H9 (cell line): ENCODE data around the gene GNB4. TPM values are rescaled to one million over a fixed set of nuclear protein-coding genes. Genes with fewer than 3 reads are reported as not detected.

Experiments
- DNase-seq: peaks from one replicate; pipeline ENCODE4 v3.0.0-alpha.2; 2017
- H2AFZ ChIP-seq: one replicate; pipeline ENCODE4 v1.6.1; 2013; ENCODE audit warnings: mild to moderate bottlenecking, low read length, control low read depth, moderate library complexity
- H2AK5ac ChIP-seq: 2 replicates; pipeline ENCODE4 v1.6.1; 2013; ENCODE audit warnings: low read length, control low read depth, mixed read lengths; ENCODE audit not compliant: insufficient read length
- H2BK120ac ChIP-seq: one replicate; pipeline ENCODE4 v1.6.1; 2013; ENCODE audit warnings: low read depth, mild to moderate bottlenecking, low read length, control low read depth, inconsistent platforms; ENCODE audit not compliant: poor library complexity, severe bottlenecking
- H2BK12ac ChIP-seq: 2 replicates; pipeline ENCODE4 v1.6.1; 2013; ENCODE audit warnings: low read length, control low read depth, mixed read lengths, low read depth; ENCODE audit not compliant: insufficient read length
- H2BK15ac ChIP-seq: 2 replicates; pipeline ENCODE4 v1.6.1; 2013; ENCODE audit warnings: low read depth, low read length, control low read depth
- H2BK20ac ChIP-seq: one replicate; pipeline ENCODE4 v1.6.1; 2013; ENCODE audit warnings: low read depth, mild to moderate bottlenecking, low read length, control low read depth, inconsistent platforms; ENCODE audit not compliant: poor library complexity, severe bottlenecking
- H2BK5ac ChIP-seq: 2 replicates; pipeline ENCODE4 v1.6.1; 2013; ENCODE audit warnings: low read length, control low read depth, mixed read lengths; ENCODE audit not compliant: insufficient read length
- H3K14ac ChIP-seq: 2 replicates; pipeline ENCODE4 v1.6.1; 2013; ENCODE audit warnings: low read length, control low read depth; ENCODE audit not compliant: insufficient read depth
- H3K18ac ChIP-seq: 2 replicates; pipeline ENCODE4 v1.6.1; 2013; ENCODE audit warnings: low read depth, mild to moderate bottlenecking, mixed read lengths, low read length, control low read depth; ENCODE audit not compliant: insufficient read length
- H3K23ac ChIP-seq: 2 replicates; pipeline ENCODE4 v1.6.1; 2013; ENCODE audit warnings: low read length, control low read depth, mixed read lengths, low read depth; ENCODE audit not compliant: insufficient read length
- H3K23me2 ChIP-seq: 2 replicates; pipeline ENCODE4 v1.6.1; 2013; ENCODE audit warnings: low read depth, mild to moderate bottlenecking, mixed read lengths, low read length, control low read depth; ENCODE audit not compliant: insufficient read length, poor library complexity, severe bottlenecking
- H3K27ac ChIP-seq: 2 replicates; pipeline ENCODE4 v1.5.1; 2013; ENCODE audit warnings: low read length, control low read depth, mixed read lengths, low read depth; ENCODE audit not compliant: insufficient read length
- H3K27me3 ChIP-seq: 2 replicates; pipeline ENCODE4 v1.6.1; 2013; ENCODE audit warnings: low read length, control low read depth, inconsistent platforms; ENCODE audit not compliant: insufficient read depth
- H3K4ac ChIP-seq: 2 replicates; pipeline ENCODE4 v1.6.1; 2013; ENCODE audit warnings: low read depth, mild to moderate bottlenecking, control low read depth, inconsistent platforms, low read length, moderate library complexity
- H3K4me1 ChIP-seq: 2 replicates; pipeline ENCODE4 v1.6.1; 2013; ENCODE audit warnings: low read length, control low read depth, inconsistent platforms; ENCODE audit not compliant: insufficient read depth
- H3K4me2 ChIP-seq: 2 replicates; pipeline ENCODE4 v1.6.1; 2013; ENCODE audit warnings: low read length, control low read depth, mixed read lengths; ENCODE audit not compliant: insufficient read length, insufficient read depth
- H3K56ac ChIP-seq: 2 replicates; pipeline ENCODE4 v1.6.1; 2013; ENCODE audit warnings: low read depth, mild to moderate bottlenecking, mixed read lengths, low read length, control low read depth; ENCODE audit not compliant: insufficient read length
- H3K79me1 ChIP-seq: 2 replicates; pipeline ENCODE4 v1.6.1; 2013; ENCODE audit warnings: low read depth, mild to moderate bottlenecking, moderate library complexity, low read length, control low read depth, inconsistent platforms; ENCODE audit not compliant: insufficient read depth, poor library complexity, severe bottlenecking
- H3K79me2 ChIP-seq: 2 replicates; pipeline ENCODE4 v1.6.1; 2013; ENCODE audit warnings: low read length, control low read depth, inconsistent platforms; ENCODE audit not compliant: insufficient read depth
- H3K9ac ChIP-seq: 2 replicates; pipeline ENCODE4 v1.6.1; 2013; ENCODE audit warnings: low read length, control low read depth, mixed read lengths; ENCODE audit not compliant: insufficient read length; ENCODE audit errors: extremely low read depth
- H3K9me3 ChIP-seq: one replicate; pipeline ENCODE4 v1.6.1; 2013; ENCODE audit warnings: low read depth, low read length, inconsistent platforms; ENCODE audit not compliant: control insufficient read depth
- H3T11ph ChIP-seq: one replicate; pipeline ENCODE4 v1.6.1; 2013; ENCODE audit warnings: mild to moderate bottlenecking, low read length, control low read depth, inconsistent platforms
- H4K20me1 ChIP-seq: one replicate; pipeline ENCODE4 v1.6.1; 2013; ENCODE audit not compliant: control insufficient read depth, insufficient read length, insufficient read depth
- H4K5ac ChIP-seq: 2 replicates; pipeline ENCODE4 v1.6.1; 2013; ENCODE audit warnings: low read depth, mild to moderate bottlenecking, mixed read lengths, low read length, control low read depth; ENCODE audit not compliant: insufficient read length
- H4K8ac ChIP-seq: replicated peaks from 2 replicates; pipeline ENCODE4 v1.6.1; 2013; ENCODE audit warnings: low read length, control low read depth, mixed read lengths, low read depth; ENCODE audit not compliant: insufficient read length
- H4K91ac ChIP-seq: 2 replicates; pipeline ENCODE4 v1.6.1; 2013; ENCODE audit warnings: low read depth, mild to moderate bottlenecking, moderate library complexity, mixed read lengths, low read length, control low read depth; ENCODE audit not compliant: insufficient read length
- H3K27ac Mint-ChIP-seq, 3 experiments: 2 replicates in 2 of 3; 3 replicates in 1 of 3; pipeline ENCODE4 v1.8.0; 2020 to 2021; ENCODE audit warnings: mixed read lengths in 3 of 3, mild to moderate bottlenecking in 1 of 3, moderate library complexity in 1 of 3
- H3K27me3 Mint-ChIP-seq: 2 replicates; pipeline ENCODE4 v1.8.0; 2021; ENCODE audit warnings: low read depth, mild to moderate bottlenecking, moderate library complexity, mixed read lengths
- H3K36me3 Mint-ChIP-seq, 3 experiments: 2 replicates in 2 of 3; 3 replicates in 1 of 3; pipeline ENCODE4 v1.8.0; 2020 to 2021; ENCODE audit warnings: low read depth in 3 of 3, mixed read lengths in 3 of 3; ENCODE audit not compliant: insufficient read depth in 1 of 3
- H3K4me1 Mint-ChIP-seq, 2 experiments: 2 replicates each; pipeline ENCODE4 v1.8.0; 2020; ENCODE audit warnings: mixed read lengths in 2 of 2
- H3K4me3 Mint-ChIP-seq, 2 experiments: 2 replicates in 1 of 2; 3 replicates in 1 of 2; pipeline ENCODE4 v1.8.0; 2020 to 2021; ENCODE audit warnings: mild to moderate bottlenecking in 2 of 2, mixed read lengths in 2 of 2, moderate library complexity in 1 of 2
- H3K9me3 Mint-ChIP-seq, 2 experiments: 2 replicates in 1 of 2; 3 replicates in 1 of 2; pipeline ENCODE4 v1.8.0; 2020; ENCODE audit warnings: mild to moderate bottlenecking in 2 of 2, mixed read lengths in 2 of 2, moderate library complexity in 1 of 2
- CTCF ChIP-seq: fragments of 200-600 bp; sonication (generic); conservative IDR thresholded peaks from 3 replicates; pipeline ENCODE4 v1.8.0; 2021; ENCODE audit warnings: antibody characterized with exemption, mild to moderate bottlenecking
- total RNA-seq: library from RNA; stranded (reverse); gene quantifications from 2 replicates; pipeline ENCODE4 v1.2.1, GENCODE V29; 2021

GNB4 gene
- total RNA-seq, 1 experiment from 2014 or later, result 25.0 TPM

DNA sequence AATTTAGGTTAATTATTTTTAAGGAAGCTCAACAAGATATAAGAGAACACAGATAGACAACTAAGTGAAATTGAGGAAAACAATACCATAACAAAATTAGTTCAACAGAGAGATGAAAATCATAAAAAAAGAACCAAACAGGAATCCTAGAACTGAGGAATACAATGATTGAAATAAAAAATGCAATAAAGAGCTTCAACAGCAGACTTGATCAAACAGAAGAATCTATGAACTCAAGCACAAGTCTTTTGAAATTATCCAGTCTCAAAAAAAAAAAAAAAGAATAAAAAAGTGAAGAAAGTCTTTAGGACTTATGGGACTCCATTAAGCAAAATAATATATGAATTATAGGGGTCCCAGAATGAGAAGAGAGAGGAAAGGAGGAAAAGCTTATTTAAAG lies 42.0 kb upstream of the GNB4 start:
- Histone ChIP-seq H3K27ac (no peak overlapping the region), H4K8ac (no peak overlapping the region), H3K9me3 (peaks cover 7% of the 10 kb centered on the region), H2AFZ (no peak overlapping the region), H4K20me1 (no peaks in the 10 kb centered on the region), H2BK120ac (no peak overlapping the region), H2BK12ac (no peak overlapping the region), H4K91ac (no peak overlapping the region), H3K79me1 (no peaks in the 10 kb centered on the region), H3K27me3 (no peaks in the 10 kb centered on the region), H4K5ac (no peak overlapping the region), H2BK20ac (no peak overlapping the region), H3K4me1 (no peaks in the 10 kb centered on the region), H3K79me2 (no peaks in the 10 kb centered on the region), H3K9ac (no peak overlapping the region), H3K23ac (no peak overlapping the region), H3K14ac (no peak overlapping the region), H3T11ph (no peak overlapping the region), H3K56ac (no peak overlapping the region), H2BK5ac (no peak overlapping the region), H2BK15ac (no peak overlapping the region), H3K4me2 (no peak overlapping the region), H3K18ac (no peak overlapping the region), H3K23me2 (no peaks in the 10 kb centered on the region), H2AK5ac (no peak overlapping the region), H3K4ac (no peak overlapping the region)
- no peak for DNase-seq
- no peaks in the 10 kb centered on the region; the same call in 1 of the 2 replicates for H3K27me3 Mint-ChIP-seq
- H3K9me3 Mint-ChIP-seq, result peaks cover 38 to 46% of the 10 kb centered on the region in 2 experiments
- H3K4me3 Mint-ChIP-seq, result no peak overlapping the region
- TF ChIP-seq CTCF, result no peak
- H3K4me1 Mint-ChIP-seq, result no peaks in the 10 kb centered on the region
- peaks cover 12 to 24% (median 16%) of the 10 kb centered on the region in 3 experiments for H3K36me3 Mint-ChIP-seq
- H3K27ac Mint-ChIP-seq, result no peak overlapping the region
